HepG2 (cell line): ENCODE measurements around the gene NOL4L. TPM values are rescaled to one million over a fixed set of nuclear protein-coding genes. Genes with fewer than 3 reads are reported as not detected.
A peak's percentile ranks its signal among the peaks of the same experiment; 100 is the strongest.

Experiments
- BATF2 ChIP-seq: sonication (generic); formaldehyde crosslinking; IDR thresholded peaks from 2 replicates; pipeline ENCODE4 v1.8.0; 2022; ENCODE audit warnings: mild to moderate bottlenecking, missing genetic modification reagents, moderate library complexity
- EZH2 ChIP-seq: conservative IDR thresholded peaks from 2 replicates; pipeline ENCODE4 v1.6.1; 2012; ENCODE audit warnings: mild to moderate bottlenecking, low read depth, low read length, moderate library complexity
- HCFC1 ChIP-seq: fragments of 150-350 bp; IDR thresholded peaks from 2 replicates; pipeline ENCODE4 v1.6.1; 2014; ENCODE audit warnings: low read depth, low read length
- HNRNPL ChIP-seq: fragments of 200-400 bp; formaldehyde crosslinking; IDR thresholded peaks from 2 replicates; pipeline ENCODE4 v1.6.1; 2017; ENCODE audit warnings: mild to moderate bottlenecking, low read depth, low read length
- JUN ChIP-seq: sonication (generic); formaldehyde crosslinking; IDR thresholded peaks from 2 replicates; pipeline ENCODE4 v1.4.0; 2020; ENCODE audit warnings: mild to moderate bottlenecking, missing genetic modification reagents
- PREB ChIP-seq: sonication (generic); formaldehyde crosslinking; IDR thresholded peaks from 2 replicates; pipeline ENCODE4 v1.4.0; 2020; ENCODE audit warnings: missing genetic modification reagents
- STAT5B ChIP-seq: sonication (generic); formaldehyde crosslinking; IDR thresholded peaks from 2 replicates; pipeline ENCODE4 v1.4.0; 2020; ENCODE audit warnings: missing genetic modification reagents
- ZBTB1 ChIP-seq: sonication (generic); formaldehyde crosslinking; IDR thresholded peaks from 2 replicates; pipeline ENCODE4 v1.4.0; 2020; ENCODE audit warnings: missing genetic modification reagents, borderline replicate concordance
- ZBTB33 ChIP-seq: sonication (generic); formaldehyde crosslinking; IDR thresholded peaks from 2 replicates; pipeline ENCODE4 v1.4.0; 2020; ENCODE audit warnings: missing genetic modification reagents
- ZIK1 ChIP-seq: sonication (generic); formaldehyde crosslinking; IDR thresholded peaks from 2 replicates; pipeline ENCODE4 v1.5.0; 2020; ENCODE audit warnings: mild to moderate bottlenecking, low read depth, missing genetic modification reagents, borderline replicate concordance
- ZMAT5 ChIP-seq: sonication (generic); formaldehyde crosslinking; IDR thresholded peaks from 2 replicates; pipeline ENCODE4 v1.5.0; 2020; ENCODE audit warnings: mild to moderate bottlenecking, low read depth, missing genetic modification reagents, borderline replicate concordance
- ZNF17 ChIP-seq: sonication (generic); formaldehyde crosslinking; IDR thresholded peaks from 2 replicates; pipeline ENCODE4 v1.5.0; 2020; ENCODE audit warnings: mild to moderate bottlenecking, missing genetic modification reagents
- ZNF318 ChIP-seq: sonication (generic); formaldehyde crosslinking; IDR thresholded peaks from 2 replicates; pipeline ENCODE4 v1.4.0; 2020; ENCODE audit warnings: mild to moderate bottlenecking, missing genetic modification reagents
- ZNF382 ChIP-seq: sonication (generic); formaldehyde crosslinking; IDR thresholded peaks from 2 replicates; pipeline ENCODE4 v1.5.0; 2020; ENCODE audit warnings: missing genetic modification reagents, mild to moderate bottlenecking, borderline replicate concordance
- ZNF451 ChIP-seq: sonication (generic); formaldehyde crosslinking; IDR thresholded peaks from 2 replicates; pipeline ENCODE4 v1.5.0; 2020; ENCODE audit warnings: mild to moderate bottlenecking, missing genetic modification reagents
- ZNF746 ChIP-seq: sonication (generic); formaldehyde crosslinking; IDR thresholded peaks from 2 replicates; pipeline ENCODE4 v1.8.0; 2022; ENCODE audit warnings: mild to moderate bottlenecking, missing genetic modification reagents
- ZNF782 ChIP-seq: sonication (generic); formaldehyde crosslinking; IDR thresholded peaks from 2 replicates; pipeline ENCODE4 v1.4.0; 2020; ENCODE audit warnings: missing genetic modification reagents, mild to moderate bottlenecking, borderline replicate concordance
- polyA plus RNA-seq, 8 experiments: library from polyadenylated mRNA; depleted of rRNA in 3 of 8; stranded (reverse) in 7 of 8; unstranded in 1 of 8; fragments of >200 nt; fragmentation: Illumina TruSeq in 4 of 8; extraction: Trizol in 4 of 8; gene quantifications; 2 replicates each; pipeline versions ENCODE4 v1.2.1 to v1.2.3, GENCODE V29; 2011 to 2016; ENCODE audit warnings: low read depth in 4 of 8, missing spikeins in 1 of 8, mixed read lengths in 1 of 8; ENCODE audit not compliant: insufficient read depth in 1 of 8
- total RNA-seq, 5 experiments: library from RNA; depleted of rRNA; stranded (reverse); fragments of >200 nt; fragmentation: Illumina TruSeq; extraction: Trizol; gene quantifications; 2 replicates each; pipeline ENCODE4 v1.2.3, GENCODE V29; 2016; ENCODE audit warnings: low read depth in 1 of 5

Gene NOL4L
- total and polyA plus RNA-seq, 2 of the 13 experiments (the other 11 are each of a cell fraction or from before 2014, with no cell fraction given) = 16.6 to 35.4 TPM

- no peak for TF ChIP-seq ZNF318 (CRISPR knock-in tag)
- 0 out of 2 replicates have a peak, but pooled peaks have one; percentile 17 for TF ChIP-seq HCFC1
- TF ChIP-seq EZH2 = no peak
- TF ChIP-seq ZNF451 (CRISPR knock-in tag) = 0 out of 2 replicates have a peak, but pooled peaks have one; percentile 4
- no peak for TF ChIP-seq ZNF17 (CRISPR knock-in tag)
- peak; percentile 6; the same call in 1 of the 2 replicates for TF ChIP-seq ZBTB33
- no peak for TF ChIP-seq ZIK1 (CRISPR knock-in tag)
- TF ChIP-seq ZBTB1 (CRISPR knock-in tag) = no peak
- no peak for TF ChIP-seq STAT5B (CRISPR knock-in tag)
- TF ChIP-seq ZNF746 (CRISPR knock-in tag) = no peak
- no peak for TF ChIP-seq PREB (CRISPR knock-in tag)
- TF ChIP-seq ZMAT5 = no peak
- TF ChIP-seq HNRNPL = peak; percentile 89
- no peak for TF ChIP-seq BATF2 (CRISPR knock-in tag)
- TF ChIP-seq ZNF782 (CRISPR knock-in tag) = no peak
- TF ChIP-seq ZNF382 (CRISPR knock-in tag) = no peak
- no peak for TF ChIP-seq JUN
Observed at GRCh38 chr20:32626859-32627636, 41.9 kb upstream of the NOL4L start (continued).
